Ovary (tissue), 9 donors: Measurements from ENCODE around the gene B4GALT5. TPM values are rescaled to one million over a fixed set of nuclear protein-coding genes. Genes with fewer than 3 reads are reported as not detected.

Experiments
- DNase-seq, 5 donors: peaks; one replicate each; pipeline ENCODE4 v3.0.0-alpha.2; 2019 to 2020
- H3K27ac ChIP-seq, 2 donors: fragments of 200-600 bp; one replicate each; pipeline versions ENCODE4 v1.5.1 to v1.8.0; 2019 to 2022
- H3K27me3 ChIP-seq: fragments of 200-600 bp; one replicate; pipeline ENCODE4 v1.8.0; 2022
- H3K36me3 ChIP-seq: fragments of 200-600 bp; sonication (generic); one replicate; pipeline ENCODE4 v1.5.1; 2019
- H3K4me1 ChIP-seq: one replicate; pipeline ENCODE4 v1.8.1; 2013; ENCODE audit warnings: mild to moderate bottlenecking, moderate library complexity; ENCODE audit not compliant: insufficient read depth
- H3K4me3 ChIP-seq: fragments of 200-600 bp; sonication (generic); one replicate; pipeline ENCODE4 v1.5.1; 2017
- H3K9me3 ChIP-seq, 2 donors: fragments of 200-600 bp in 1 of 2; sonication (generic) in 1 of 2; one replicate each; pipeline versions ENCODE4 v1.5.1 to v1.8.1; 2013 to 2019; ENCODE audit warnings: mild to moderate bottlenecking in 1 of 2, moderate library complexity in 1 of 2
- EP300 ChIP-seq: sonication (generic); formaldehyde crosslinking; IDR thresholded peaks from one replicate; pipeline ENCODE4 v1.6.1; 2017; ENCODE audit warnings: antibody characterized with exemption
- POLR2A ChIP-seq: fragments of 450-650 bp; IDR thresholded peaks from one replicate; pipeline ENCODE4 v1.6.1; 2017; ENCODE audit warnings: antibody characterized with exemption, mild to moderate bottlenecking, moderate library complexity
- WGBS, 3 donors: extraction: QIAGEN DNeasy Blood & Tissue Kit in 1 of 3; methylation state at CpG; one replicate each; pipeline versions ENCODE4 v1.1.5 to v1.1.7; 2013 to 2017; 5-methylcytosine and 5-hydroxymethylcytosine counted together
- intact Hi-C, 4 donors: fragments of 100-400 bp; cut with DNase I; formaldehyde crosslinking; loops; one replicate each; pipeline versions ENCODE4 v1.11.0 to v1.15.1; 2022 to 2023
- polyA plus RNA-seq, 2 donors: library from polyadenylated mRNA; stranded (reverse); fragments of 200-250 nt in 1 of 2; fragments of 350-450 nt in 1 of 2; fragmentation: Illumina TruSeq in 1 of 2; extraction: RNeasy Lipid Tissue Mini Kit (QIAGEN cat#74804) in 1 of 2; gene quantifications; one replicate each; pipeline ENCODE4 v1.2.3, GENCODE V29; 2013 to 2014
- total RNA-seq, 7 donors: library from RNA; depleted of rRNA in 2 of 7; stranded (reverse); fragments of >200 nt in 2 of 7; fragmentation: NEBNext Ultra II Directional in 3 of 7; extraction: Animal tissue kit (Norgen Biotek cat#: 25700) in 3 of 7; gene quantifications; one replicate each; pipeline versions ENCODE4 v1.1.0 to v1.2.4, GENCODE V29; 2016 to 2023
- TF ChIP-seq, protein P1 (sequence below), 3 donors: fragments of 450-650 bp in 2 of 3; fragments of 200-600 bp in 1 of 3; IDR thresholded peaks; one replicate each; pipeline versions ENCODE4 v1.5.1 to v1.8.0; 2016 to 2022; ENCODE audit warnings: antibody characterized with exemption in 3 of 3, mild to moderate bottlenecking in 1 of 3
- donor health status: DM: no; HTN: no; CAD: no; lungs with moderate emphysema.
- donor health status: DM: no; HTN: no; CAD: no.
- donor health status: Bipolar disorder and iron deficiency.
- donor health status: DM: yes; HTN: yes; CAD: no.
- donor health status: DM: no; HTN: no; CAD: no.
- donor health status: DM: yes; HTN: yes; CAD: no.

B4GALT5 gene
- total and polyA plus RNA-seq, 9 donors = 19.0 to 53.6 (median 37.7) TPM

DNA sequence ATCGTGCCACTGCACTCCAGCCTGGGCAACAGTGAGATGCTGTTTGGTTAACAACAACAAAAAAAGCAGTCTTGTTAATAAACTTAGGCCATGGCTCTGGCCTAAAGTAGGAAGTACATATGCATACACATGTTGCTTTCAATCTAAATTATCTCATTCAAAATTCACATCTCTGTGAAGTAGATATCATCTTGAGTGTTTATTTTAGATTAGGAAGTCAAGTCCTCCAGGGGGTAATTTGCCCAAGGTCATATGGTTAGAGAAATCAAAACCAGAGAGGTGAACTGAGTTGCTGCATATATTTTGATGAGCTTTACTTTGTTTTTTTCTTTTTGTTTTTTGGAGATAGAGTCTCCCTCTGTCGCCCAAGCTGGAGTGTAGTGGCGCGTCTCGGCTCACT, 52.8 kb downstream of the B4GALT5 start:
- no peaks in the 10 kb centered on the region for H3K27me3 ChIP-seq
- H3K27ac ChIP-seq = no peak overlapping the region
- peaks cover 5% of the 10 kb centered on the region for H3K4me1 ChIP-seq
- WGBS, 3 donors = 91 to 93% (median 92%) methylated on average over 5 of the region's 5 CpGs
- H3K4me3 ChIP-seq = no peak overlapping the region
- H3K9me3 ChIP-seq = no peaks in the 10 kb centered on the region
- intact Hi-C loops = no loop called here
- no peak for TF ChIP-seq POLR2A
- DNase-seq = no peak
- H3K36me3 ChIP-seq = no peaks in the 10 kb centered on the region

DNA sequence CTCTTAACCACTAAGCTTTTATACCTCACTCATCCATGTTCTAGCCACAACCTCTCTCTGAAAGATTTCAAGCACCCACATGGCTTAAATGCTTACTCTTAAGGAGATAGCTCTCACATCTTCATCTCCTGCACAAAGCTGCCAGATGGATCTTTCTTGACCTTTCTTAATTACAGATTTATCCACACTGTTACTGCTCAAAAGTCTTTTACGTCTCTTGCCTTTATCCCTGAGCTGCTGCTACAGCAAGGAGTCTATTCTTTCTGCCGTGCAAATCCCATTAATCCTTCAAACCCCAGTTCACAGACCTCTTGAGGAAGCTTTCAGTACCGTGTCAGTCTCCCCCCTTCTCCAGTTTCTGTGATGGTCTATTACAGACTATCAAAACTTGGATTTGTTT, 54.6 kb downstream of the B4GALT5 start:
- Histone ChIP-seq H3K27me3 (no peaks in the 10 kb centered on the region), H3K4me3 (no peak overlapping the region), H3K27ac (no peak overlapping the region), H3K36me3 (no peaks in the 10 kb centered on the region), H3K9me3 (no peaks in the 10 kb centered on the region), H3K4me1 (peaks cover 5% of the 10 kb centered on the region)
- no peak for DNase-seq
- 64 to 66% (median 65%) methylated on average over 3 of the region's 3 CpGs for WGBS, 3 donors
- TF ChIP-seq, protein P1, sequence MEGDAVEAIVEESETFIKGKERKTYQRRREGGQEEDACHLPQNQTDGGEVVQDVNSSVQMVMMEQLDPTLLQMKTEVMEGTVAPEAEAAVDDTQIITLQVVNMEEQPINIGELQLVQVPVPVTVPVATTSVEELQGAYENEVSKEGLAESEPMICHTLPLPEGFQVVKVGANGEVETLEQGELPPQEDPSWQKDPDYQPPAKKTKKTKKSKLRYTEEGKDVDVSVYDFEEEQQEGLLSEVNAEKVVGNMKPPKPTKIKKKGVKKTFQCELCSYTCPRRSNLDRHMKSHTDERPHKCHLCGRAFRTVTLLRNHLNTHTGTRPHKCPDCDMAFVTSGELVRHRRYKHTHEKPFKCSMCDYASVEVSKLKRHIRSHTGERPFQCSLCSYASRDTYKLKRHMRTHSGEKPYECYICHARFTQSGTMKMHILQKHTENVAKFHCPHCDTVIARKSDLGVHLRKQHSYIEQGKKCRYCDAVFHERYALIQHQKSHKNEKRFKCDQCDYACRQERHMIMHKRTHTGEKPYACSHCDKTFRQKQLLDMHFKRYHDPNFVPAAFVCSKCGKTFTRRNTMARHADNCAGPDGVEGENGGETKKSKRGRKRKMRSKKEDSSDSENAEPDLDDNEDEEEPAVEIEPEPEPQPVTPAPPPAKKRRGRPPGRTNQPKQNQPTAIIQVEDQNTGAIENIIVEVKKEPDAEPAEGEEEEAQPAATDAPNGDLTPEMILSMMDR (IDR thresholded peaks at IDR 0.05) = no peak
- intact Hi-C loops = no loop called here

DNA sequence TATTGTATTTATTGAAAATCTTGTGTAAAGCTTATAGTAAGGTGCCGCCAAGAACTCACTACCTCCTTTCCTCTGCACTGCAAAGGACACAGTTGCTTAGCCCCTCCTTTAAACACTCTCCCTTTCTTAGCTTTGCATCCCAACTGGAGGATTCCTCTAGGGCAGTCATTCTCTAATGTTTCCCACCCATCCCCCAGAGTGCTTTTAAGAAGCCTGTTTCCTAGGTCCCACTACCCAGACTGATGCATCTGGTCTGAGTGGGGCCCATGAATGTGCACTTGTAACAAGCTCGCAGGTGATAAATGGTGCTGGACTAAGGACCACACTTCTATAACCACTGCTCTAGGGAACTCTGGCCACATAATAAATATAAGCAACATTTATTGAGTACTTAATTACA, 55.2 kb downstream of the B4GALT5 start:
- TF ChIP-seq, protein P1 (IDR thresholded peaks at IDR 0.05) = no peak
- TF ChIP-seq EP300 (no peak), POLR2A (no peak)
- no peaks in the 10 kb centered on the region for H3K27me3 ChIP-seq
- no peaks in the 10 kb centered on the region for H3K9me3 ChIP-seq
- DNase-seq = no peak
- intact Hi-C loops = no loop called here
- 77 to 87% (median 84%) methylated on average over 2 of the region's 2 CpGs for WGBS, 3 donors
- no peak overlapping the region for H3K27ac ChIP-seq
- H3K4me3 ChIP-seq = no peak overlapping the region
- no peaks in the 10 kb centered on the region for H3K36me3 ChIP-seq
- H3K4me1 ChIP-seq = peaks cover 5% of the 10 kb centered on the region

DNA sequence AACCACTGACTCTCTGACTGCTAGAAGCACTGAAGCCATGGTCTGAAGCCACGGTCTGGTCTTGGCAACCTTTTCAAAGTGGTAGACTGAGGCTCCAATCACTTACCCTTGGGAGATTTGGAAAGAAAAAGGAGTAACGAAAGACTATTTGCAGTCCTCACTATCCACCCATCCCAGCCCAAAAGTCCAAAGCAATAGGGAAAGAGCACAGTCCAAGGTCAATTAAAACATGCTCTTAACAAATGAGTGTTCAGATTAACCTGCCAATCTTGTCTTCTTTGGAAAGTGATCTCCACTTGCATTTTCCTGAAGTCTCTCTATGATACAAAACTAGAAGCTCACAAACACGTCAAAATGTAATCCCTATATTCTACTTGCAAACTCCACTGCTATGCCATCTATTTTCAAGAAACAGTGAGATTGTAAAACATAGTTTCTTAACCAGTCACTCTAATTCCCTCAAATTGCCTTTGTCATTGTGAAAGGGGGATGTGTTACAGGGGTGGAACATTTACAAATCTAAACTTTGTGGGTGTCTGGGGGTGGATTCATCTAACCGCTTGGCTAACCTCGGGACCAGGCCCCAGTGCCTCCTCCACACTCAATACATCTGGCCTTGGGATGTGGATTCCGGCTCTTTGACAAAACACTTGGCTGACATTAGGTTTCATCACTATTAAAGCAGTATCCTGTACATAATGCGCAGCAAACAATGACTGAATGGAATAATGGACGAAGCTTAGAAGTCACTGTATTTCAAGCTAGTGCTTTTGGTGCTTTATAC, 56.4 kb downstream of the B4GALT5 start:
- Histone ChIP-seq H3K9me3 (no peaks in the 10 kb centered on the region), H3K27ac (no peak overlapping the region), H3K36me3 (no peaks in the 10 kb centered on the region), H3K4me1 (peaks cover 5% of the 10 kb centered on the region), H3K27me3 (no peaks in the 10 kb centered on the region), H3K4me3 (no peak overlapping the region)
- intact Hi-C loops = no loop called here
- TF ChIP-seq POLR2A = no peak
- TF ChIP-seq, protein P1 (IDR thresholded peaks at IDR 0.05) = no peak
- TF ChIP-seq EP300 = no peak
- WGBS, 3 donors = 26 to 41% (median 26%) methylated on average over 8 of the region's 8 CpGs
- peak in 1 of 5 donors; percentile 47 for DNase-seq

DNA sequence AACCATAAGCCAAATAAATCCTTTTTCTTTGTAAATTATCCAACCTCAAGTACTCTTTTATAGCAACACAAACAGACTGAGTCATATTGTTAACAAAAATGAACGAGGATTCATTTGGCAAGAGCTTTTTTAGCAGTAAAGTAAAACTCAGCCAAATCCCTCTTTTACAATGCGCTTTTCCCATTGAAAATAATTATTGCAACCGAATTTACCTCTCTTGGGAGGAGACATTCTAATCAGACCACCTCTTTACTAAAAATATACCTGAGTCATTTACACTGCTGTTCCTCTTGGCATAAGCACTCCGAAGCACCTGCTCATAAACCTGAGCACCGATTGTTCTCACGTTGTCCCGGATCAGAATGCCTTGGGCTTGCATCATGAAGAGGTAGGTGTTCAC, 57.4 kb downstream of the B4GALT5 start:
- intact Hi-C loops = no loop called here
- peaks cover 5% of the 10 kb centered on the region for H3K4me1 ChIP-seq
- no peaks in the 10 kb centered on the region for H3K36me3 ChIP-seq
- H3K27ac ChIP-seq = no peak overlapping the region
- WGBS, 3 donors = 64 to 70% (median 68%) methylated on average over 7 of the region's 7 CpGs
- TF ChIP-seq POLR2A (no peak), EP300 (no peak)
- TF ChIP-seq, protein P1 (IDR thresholded peaks at IDR 0.05) = no peak
- no peak for DNase-seq
- H3K9me3 ChIP-seq = no peaks in the 10 kb centered on the region
- no peak overlapping the region for H3K4me3 ChIP-seq
- no peaks in the 10 kb centered on the region for H3K27me3 ChIP-seq
